Naive thymus-derived CD4-positive, alpha-beta T cell (primary cell): ENCODE data around the gene ZDHHC9. TPM values are rescaled to one million over a fixed set of nuclear protein-coding genes. Genes with fewer than 3 reads are reported as not detected.

Experiments
- ATAC-seq: fragments of 150-1000 bp; cut with Tn5 transposase; 2 replicates; pipeline ENCODE4 v1.10.0; 2021; ENCODE audit warnings: mild to moderate bottlenecking, moderate library complexity
- CTCF ChIA-PET: fragments of 350-600 bp; sonication (Branson Sonifier 250); formaldehyde crosslinking; loops from one replicate; lab custom pipeline; 2021; ENCODE audit warnings: antibody characterized with exemption; lab: Charles Lee
- POLR2A ChIA-PET: fragments of 350-600 bp; sonication (Branson Sonifier 250); formaldehyde crosslinking; loops from one replicate; lab custom pipeline; 2021; ENCODE audit warnings: antibody characterized with exemption, inconsistent platforms; lab: Charles Lee
- DNase-seq, 9 donors: peaks; one replicate each; pipeline versions ENCODE4 v3.0.0 to v3.0.0-alpha.2; 2020 to 2022; ENCODE audit warnings: mixed read lengths in 1 of 9
- H3K27ac ChIP-seq: one replicate; pipeline ENCODE4 v1.7.0; 2013; ENCODE audit warnings: mild to moderate bottlenecking, low read depth, low read length, moderate library complexity
- H3K27me3 ChIP-seq, 2 donors: one replicate each; pipeline ENCODE4 v1.7.0; 2013; ENCODE audit warnings: low read length in 2 of 2, mild to moderate bottlenecking in 2 of 2, moderate library complexity in 2 of 2; ENCODE audit not compliant: control insufficient read depth in 2 of 2, insufficient read depth in 2 of 2
- H3K36me3 ChIP-seq, 3 experiments: 1 replicate in 2 of 3; 2 replicates in 1 of 3; pipeline ENCODE4 v1.7.0; 2013; ENCODE audit warnings: low read length in 3 of 3, mild to moderate bottlenecking in 3 of 3, moderate library complexity in 1 of 3; ENCODE audit not compliant: insufficient read depth in 3 of 3, control insufficient read depth in 2 of 3
- H3K4me1 ChIP-seq, 2 donors: one replicate each; pipeline ENCODE4 v1.7.0; 2013; ENCODE audit warnings: low read length in 2 of 2, mild to moderate bottlenecking in 2 of 2, moderate library complexity in 1 of 2; ENCODE audit not compliant: control insufficient read depth in 2 of 2, insufficient read depth in 2 of 2
- H3K4me3 ChIP-seq: 2 replicates; pipeline ENCODE4 v1.7.0; 2013; ENCODE audit warnings: mild to moderate bottlenecking, low read length
- H3K9me3 ChIP-seq, 3 experiments: 1 replicate in 2 of 3; 2 replicates in 1 of 3; pipeline ENCODE4 v1.7.0; 2013; ENCODE audit warnings: low read length in 3 of 3; ENCODE audit not compliant: control insufficient read depth in 2 of 3
- H3K27ac Mint-ChIP-seq, 9 donors: one replicate each; pipeline ENCODE4 v1.8.0; 2020 to 2022; ENCODE audit warnings: mixed read lengths in 9 of 9, mild to moderate bottlenecking in 8 of 9, moderate library complexity in 5 of 9, inconsistent platforms in 2 of 9
- H3K27me3 Mint-ChIP-seq, 5 donors: one replicate each; pipeline ENCODE4 v1.8.0; 2021 to 2022; ENCODE audit warnings: mixed read lengths in 5 of 5, mild to moderate bottlenecking in 1 of 5
- H3K36me3 Mint-ChIP-seq, 5 donors: one replicate each; pipeline ENCODE4 v1.8.0; 2020 to 2022; ENCODE audit warnings: mixed read lengths in 5 of 5, mild to moderate bottlenecking in 3 of 5, inconsistent platforms in 1 of 5
- H3K4me1 Mint-ChIP-seq, 7 donors: one replicate each; pipeline ENCODE4 v1.8.0; 2020 to 2022; ENCODE audit warnings: mixed read lengths in 7 of 7, mild to moderate bottlenecking in 3 of 7, inconsistent platforms in 1 of 7
- H3K4me3 Mint-ChIP-seq, 10 donors: one replicate each; pipeline ENCODE4 v1.8.0; 2020 to 2022; ENCODE audit warnings: mild to moderate bottlenecking in 10 of 10, mixed read lengths in 10 of 10, moderate library complexity in 6 of 10, inconsistent platforms in 2 of 10
- H3K9me3 Mint-ChIP-seq, 11 donors: one replicate each; pipeline ENCODE4 v1.8.0; 2020 to 2022; ENCODE audit warnings: mixed read lengths in 11 of 11, mild to moderate bottlenecking in 4 of 11, inconsistent platforms in 1 of 11, moderate library complexity in 1 of 11
- intact Hi-C, 2 donors: fragments of 100-400 bp; cut with micrococcal nuclease; formaldehyde crosslinking; loops; one replicate each; pipeline ENCODE4 v1.15.1; 2023
- polyA plus RNA-seq, 2 donors: library from polyadenylated mRNA; unstranded; fragments of 300-500 nt; fragmentation: Illumina TruSeq; gene quantifications; one replicate each; pipeline ENCODE4 v1.2.3, GENCODE V29; 2021
- total RNA-seq, 6 experiments: library from RNA in 5 of 6; stranded (reverse) in 5 of 6; gene quantifications; 1 replicate in 5 of 6; 2 replicates in 1 of 6; pipeline ENCODE4 v1.2.3 and lab custom pipeline; 2021 to 2026

The ZDHHC9 gene
- total and polyA plus RNA-seq, 7 experiments from 2014 or later, result 4.4 to 9.1 (median 7.1) TPM

DNA sequence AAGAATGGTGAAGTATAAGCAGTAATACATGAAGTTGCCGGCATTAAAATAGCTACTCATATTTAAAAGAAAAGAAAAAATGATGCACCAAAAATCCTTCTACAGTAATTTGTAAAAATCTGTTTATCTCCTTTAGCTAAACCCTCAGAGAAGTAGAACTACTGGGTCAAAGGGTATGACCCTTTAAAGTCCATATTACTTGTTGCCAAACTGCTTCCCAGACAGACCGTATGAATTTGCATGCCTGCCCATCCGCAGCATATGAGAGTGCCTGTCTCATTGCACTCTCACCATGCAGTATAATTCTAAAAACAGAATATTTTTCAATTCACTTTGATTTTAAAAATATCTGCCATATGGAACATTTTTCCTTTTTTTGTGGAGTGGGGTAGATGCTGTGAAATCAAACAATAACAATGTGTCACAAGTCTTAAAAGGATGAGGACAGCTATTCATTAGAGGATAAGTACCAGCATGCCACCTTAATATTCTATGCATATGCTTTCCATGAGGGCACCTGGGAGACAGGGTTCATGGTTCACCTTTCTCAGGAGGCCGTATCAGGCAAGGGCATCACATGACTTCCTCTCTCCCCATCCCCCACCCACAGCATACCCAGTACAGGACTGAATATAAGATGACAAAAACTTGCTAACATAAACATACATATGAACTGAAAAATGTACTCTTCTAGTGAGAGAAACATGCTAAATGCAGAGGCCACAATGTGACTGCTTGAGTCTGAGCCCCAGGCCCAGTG lies 17.8 kb downstream of the ZDHHC9 start:
- ATAC-seq, result no peak
- CTCF ChIA-PET, result interaction anchor here (0.8 kb wide), 1 partner anchor 188 kb away, joined by 3 read pairs; no protein-coding TSS in a partner anchor
- POLR2A ChIA-PET, result interaction anchor here (0.5 to 1.4 kb wide), 5 partner anchors 18 to 181 kb away, joined by 3 to 4 read pairs (median 3); partner anchors contain the start of gene ZDHHC9
- Histone ChIP-seq H3K36me3 (no peaks in the 10 kb centered on the region), H3K9me3 (no peaks in the 10 kb centered on the region), H3K27ac (no peak overlapping the region), H3K4me3 (no peak overlapping the region), H3K4me1 (peaks cover 0 to 6% of the 10 kb centered on the region in 2 donors), H3K27me3 (no peaks in the 10 kb centered on the region)
- H3K4me1 Mint-ChIP-seq, result peaks cover 0 to 21% (median 14%) of the 10 kb centered on the region in 7 donors
- no peaks in the 10 kb centered on the region for H3K9me3 Mint-ChIP-seq
- peak in 5 of 9 donors; percentile 9 to 33 (median 29) for DNase-seq
- peaks cover 0 to 4% (median 3%) of the 10 kb centered on the region in 5 donors for H3K36me3 Mint-ChIP-seq
- H3K27ac Mint-ChIP-seq, result peak overlapping the region in 2 of 9 donors; percentile 33 to 61
- intact Hi-C loops, result loop anchor here in 1 of 2 donors (10.0 kb wide), 1 partner anchor 239 kb away; no protein-coding TSS in a partner anchor
- no peaks in the 10 kb centered on the region for H3K27me3 Mint-ChIP-seq
- H3K4me3 Mint-ChIP-seq, result no peak overlapping the region

- Mint-ChIP-seq H3K9me3 (no peaks in the 10 kb centered on the region), H3K4me3 (no peak overlapping the region), H3K27me3 (no peaks in the 10 kb centered on the region), H3K36me3 (peaks cover 0 to 4% (median 4%) of the 10 kb centered on the region in 5 donors), H3K27ac (no peak overlapping the region), H3K4me1 (peaks cover 0 to 21% (median 14%) of the 10 kb centered on the region in 7 donors)
- intact Hi-C loops, result loop anchor here in 1 of 2 donors (10.0 kb wide), 1 partner anchor 240 kb away; no protein-coding TSS in a partner anchor
- DNase-seq (no peak), ATAC-seq (no peak)
- CTCF ChIA-PET, result interaction anchor here (1.0 to 2.9 kb wide), 4 partner anchors 69 to 184 kb away, joined by 3 to 14 read pairs (median 10); no protein-coding TSS in a partner anchor
- H3K4me1 ChIP-seq, result peaks cover 0 to 6% of the 10 kb centered on the region in 2 donors
- no peaks in the 10 kb centered on the region for H3K9me3 ChIP-seq
- H3K27ac ChIP-seq, result no peak overlapping the region
- H3K36me3 ChIP-seq, result no peaks in the 10 kb centered on the region
- POLR2A ChIA-PET, result no interaction called here
- H3K27me3 ChIP-seq, result no peaks in the 10 kb centered on the region
- no peak overlapping the region for H3K4me3 ChIP-seq
These were observed 19.1 kb downstream of the ZDHHC9 start for GRCh38 chrX:129824620-129825019.

GRCh38 chrX:129823522-129823921 lies 20.2 kb downstream of the ZDHHC9 start:
- H3K27me3 ChIP-seq, result no peaks in the 10 kb centered on the region
- H3K4me3 ChIP-seq, result no peak overlapping the region
- Mint-ChIP-seq H3K4me3 (peak overlapping the region in 1 of 10 donors; percentile 51), H3K9me3 (no peaks in the 10 kb centered on the region), H3K4me1 (peaks cover 0 to 21% (median 14%) of the 10 kb centered on the region in 7 donors), H3K27me3 (no peaks in the 10 kb centered on the region), H3K36me3 (peaks cover 0 to 3% (median under 1%) of the 10 kb centered on the region in 5 donors), H3K27ac (peak overlapping the region in 2 of 9 donors; percentile 69 to 83)
- H3K9me3 ChIP-seq, result no peaks in the 10 kb centered on the region
- peaks cover 0 to 6% of the 10 kb centered on the region in 2 donors for H3K4me1 ChIP-seq
- ATAC-seq (no peak), DNase-seq (peak in 1 of 9 donors; percentile 21)
- H3K36me3 ChIP-seq, result no peaks in the 10 kb centered on the region
- no peak overlapping the region for H3K27ac ChIP-seq
- intact Hi-C loops, result loop anchor here (1.0 to 10.0 kb wide), 12 partner anchors 25 to 241 kb away; no protein-coding TSS in a partner anchor
- ChIA-PET CTCF (interaction anchor here (0.7 to 2.9 kb wide), 19 partner anchors 10 to 364 kb away, joined by 3 to 14 read pairs (median 4); partner anchors contain the start of gene APLN), POLR2A (interaction anchor here (0.7 to 1.3 kb wide), 5 partner anchors 48 to 177 kb away, joined by 3 to 4 read pairs (median 3); partner anchors contain the start of gene APLN)

DNA sequence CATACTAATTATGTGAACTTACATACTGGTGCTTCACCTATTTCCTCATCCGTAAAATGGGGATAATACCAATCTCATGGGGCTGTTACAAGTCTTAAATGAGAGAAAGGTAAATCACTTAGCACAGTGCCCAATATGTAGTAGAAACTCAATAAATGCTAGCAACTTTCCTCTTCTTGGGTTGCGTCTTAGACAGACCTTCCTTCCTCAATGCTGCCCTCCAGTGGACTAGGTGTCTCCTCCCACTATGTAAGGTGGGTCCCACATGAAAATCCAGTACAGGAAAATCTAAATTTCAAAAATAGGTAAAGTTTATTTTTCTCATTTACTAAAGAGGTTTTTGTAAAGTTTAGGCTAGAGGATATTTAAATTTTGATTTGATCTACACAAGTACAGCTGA lies 20.6 kb downstream of the ZDHHC9 start:
- Mint-ChIP-seq H3K9me3 (no peaks in the 10 kb centered on the region), H3K4me1 (peaks cover 0 to 21% (median 14%) of the 10 kb centered on the region in 7 donors), H3K4me3 (no peak overlapping the region), H3K36me3 (peaks cover 0 to 3% (median 0%) of the 10 kb centered on the region in 5 donors), H3K27me3 (no peaks in the 10 kb centered on the region), H3K27ac (peak overlapping the region in 1 of 9 donors; percentile 83)
- peaks cover 0 to 6% of the 10 kb centered on the region in 2 donors for H3K4me1 ChIP-seq
- H3K27me3 ChIP-seq, result no peaks in the 10 kb centered on the region
- ChIA-PET CTCF (interaction anchor here (0.7 to 2.9 kb wide), 19 partner anchors 9 to 364 kb away, joined by 3 to 14 read pairs (median 4); partner anchors contain the start of gene APLN), POLR2A (interaction anchor here (0.7 to 1.3 kb wide), 4 partner anchors 48 to 177 kb away, joined by 3 to 4 read pairs (median 3); no protein-coding TSS in a partner anchor)
- no peak overlapping the region for H3K27ac ChIP-seq
- peak in 8 of 9 donors; percentile 23 to 68 (median 52) for DNase-seq
- no peaks in the 10 kb centered on the region for H3K36me3 ChIP-seq
- no peaks in the 10 kb centered on the region for H3K9me3 ChIP-seq
- no peak overlapping the region for H3K4me3 ChIP-seq
- intact Hi-C loops, result loop anchor here (1.0 to 10.0 kb wide), 12 partner anchors 24 to 242 kb away; no protein-coding TSS in a partner anchor
- peak; percentile 81 for ATAC-seq

- H3K36me3 ChIP-seq, result no peaks in the 10 kb centered on the region
- H3K4me3 ChIP-seq, result no peak overlapping the region
- H3K27me3 ChIP-seq, result no peaks in the 10 kb centered on the region
- no peaks in the 10 kb centered on the region for H3K9me3 Mint-ChIP-seq
- ChIA-PET POLR2A (no interaction called here), CTCF (interaction anchor here (1.0 kb wide), 1 partner anchor 211 kb away, joined by 3 read pairs; no protein-coding TSS in a partner anchor)
- no peak overlapping the region for H3K27ac ChIP-seq
- no peaks in the 10 kb centered on the region for H3K27me3 Mint-ChIP-seq
- H3K36me3 Mint-ChIP-seq, result peaks cover 0 to 9% (median 4%) of the 10 kb centered on the region in 5 donors
- intact Hi-C loops, result no loop called here
- no peak overlapping the region for H3K4me3 Mint-ChIP-seq
- H3K9me3 ChIP-seq, result no peaks in the 10 kb centered on the region
- no peak overlapping the region for H3K27ac Mint-ChIP-seq
- H3K4me1 Mint-ChIP-seq, result peaks cover 0 to 6% (median 3%) of the 10 kb centered on the region in 7 donors
- ATAC-seq (no peak), DNase-seq (no peak)
- H3K4me1 ChIP-seq, result no peaks in the 10 kb centered on the region
These were observed 25.6 kb downstream of the ZDHHC9 start for GRCh38 chrX:129818123-129818522.

GRCh38 chrX:129813662-129814368 lies 29.9 kb downstream of the ZDHHC9 start:
- no peaks in the 10 kb centered on the region for H3K27me3 ChIP-seq
- no peak overlapping the region for H3K4me3 Mint-ChIP-seq
- peaks cover 0 to 23% (median 18%) of the 10 kb centered on the region in 5 donors for H3K36me3 Mint-ChIP-seq
- no peaks in the 10 kb centered on the region for H3K4me1 ChIP-seq
- ATAC-seq, result no peak
- H3K27ac Mint-ChIP-seq, result no peak overlapping the region
- intact Hi-C loops, result no loop called here
- no peak for DNase-seq
- ChIA-PET CTCF (interaction anchor here (0.8 kb wide), 1 partner anchor 9 kb away, joined by 4 read pairs; no protein-coding TSS in a partner anchor), POLR2A (no interaction called here)
- H3K27ac ChIP-seq, result no peak overlapping the region
- H3K4me1 Mint-ChIP-seq, result peaks cover 0 to 8% (median 5%) of the 10 kb centered on the region in 7 donors
- no peaks in the 10 kb centered on the region for H3K27me3 Mint-ChIP-seq
- no peaks in the 10 kb centered on the region for H3K9me3 Mint-ChIP-seq
- H3K4me3 ChIP-seq, result no peak overlapping the region
- no peaks in the 10 kb centered on the region for H3K36me3 ChIP-seq
- H3K9me3 ChIP-seq, result no peaks in the 10 kb centered on the region
